Body of pancreas (tissue), 4 donors: Measurements from ENCODE around the gene SYT8. TPM values are rescaled to one million over a fixed set of nuclear protein-coding genes. Genes with fewer than 3 reads are reported as not detected.

Source experiments
- ATAC-seq: fragments of 150-250 bp; one replicate; pipeline ENCODE4 v1.9.1; 2016
- DNase-seq, 4 donors: peaks; one replicate each; pipeline ENCODE4 v3.0.0-alpha.2; 2019
- H3K27ac ChIP-seq, 4 donors: fragments of 200-600 bp; sonication (generic); 1 replicate in 3 of 4; 2 replicates in 1 of 4; pipeline versions ENCODE4 v1.5.1 to v1.6.1; 2016 to 2019; ENCODE audit warnings: mild to moderate bottlenecking in 1 of 4, mixed read lengths in 1 of 4, moderate library complexity in 1 of 4
- H3K27me3 ChIP-seq, 2 donors: fragments of 200-600 bp; sonication (generic); one replicate each; pipeline ENCODE4 v1.6.0; 2016; ENCODE audit warnings: mild to moderate bottlenecking in 1 of 2
- H3K36me3 ChIP-seq, 2 donors: fragments of 200-600 bp; sonication (generic); replicated peaks in 1 of 2; 2 replicates each; pipeline ENCODE4 v1.5.1; 2016; ENCODE audit warnings: low read depth in 2 of 2; ENCODE audit not compliant: insufficient read depth in 1 of 2
- H3K4me1 ChIP-seq: fragments of 200-600 bp; sonication (generic); one replicate; pipeline ENCODE4 v1.6.0; 2016
- H3K4me3 ChIP-seq, 2 donors: fragments of 200-600 bp; sonication (generic); 1 replicate in 1 of 2; 2 replicates in 1 of 2; pipeline ENCODE4 v1.5.1; 2016 to 2019
- H3K9me3 ChIP-seq, 3 donors: fragments of 200-600 bp; sonication (generic); 1 replicate in 2 of 3; 2 replicates in 1 of 3; pipeline ENCODE4 v1.5.1; 2016
- CTCF ChIP-seq, 7 experiments: fragments of 450-650 bp in 4 of 7; fragments of 200-600 bp in 3 of 7; sonication (generic) in 3 of 7; IDR thresholded peaks; one replicate each; pipeline ENCODE4 v1.5.1; 2016 to 2019; ENCODE audit warnings: antibody characterized with exemption in 7 of 7
- POLR2A ChIP-seq, 3 donors: fragments of 450-650 bp; IDR thresholded peaks; one replicate each; pipeline ENCODE4 v1.6.1; 2016; ENCODE audit warnings: antibody characterized with exemption in 3 of 3, mild to moderate bottlenecking in 2 of 3
- WGBS, 2 donors: methylation state at CpG; one replicate each; pipeline ENCODE4 v1.1.5; 2017; 5-methylcytosine and 5-hydroxymethylcytosine counted together
- intact Hi-C: fragments of 100-400 bp; cut with DNase I; formaldehyde crosslinking; loops from one replicate; pipeline ENCODE4 v1.15.1; 2023
- total RNA-seq, 2 donors: library from RNA; depleted of rRNA; stranded (reverse); fragments of >200 nt; gene quantifications; one replicate each; pipeline ENCODE4 v1.1.0, GENCODE V29; 2016

The SYT8 gene
- total RNA-seq, 2 donors from 2014 or later, result 6.0 to 32.6 TPM

DNA sequence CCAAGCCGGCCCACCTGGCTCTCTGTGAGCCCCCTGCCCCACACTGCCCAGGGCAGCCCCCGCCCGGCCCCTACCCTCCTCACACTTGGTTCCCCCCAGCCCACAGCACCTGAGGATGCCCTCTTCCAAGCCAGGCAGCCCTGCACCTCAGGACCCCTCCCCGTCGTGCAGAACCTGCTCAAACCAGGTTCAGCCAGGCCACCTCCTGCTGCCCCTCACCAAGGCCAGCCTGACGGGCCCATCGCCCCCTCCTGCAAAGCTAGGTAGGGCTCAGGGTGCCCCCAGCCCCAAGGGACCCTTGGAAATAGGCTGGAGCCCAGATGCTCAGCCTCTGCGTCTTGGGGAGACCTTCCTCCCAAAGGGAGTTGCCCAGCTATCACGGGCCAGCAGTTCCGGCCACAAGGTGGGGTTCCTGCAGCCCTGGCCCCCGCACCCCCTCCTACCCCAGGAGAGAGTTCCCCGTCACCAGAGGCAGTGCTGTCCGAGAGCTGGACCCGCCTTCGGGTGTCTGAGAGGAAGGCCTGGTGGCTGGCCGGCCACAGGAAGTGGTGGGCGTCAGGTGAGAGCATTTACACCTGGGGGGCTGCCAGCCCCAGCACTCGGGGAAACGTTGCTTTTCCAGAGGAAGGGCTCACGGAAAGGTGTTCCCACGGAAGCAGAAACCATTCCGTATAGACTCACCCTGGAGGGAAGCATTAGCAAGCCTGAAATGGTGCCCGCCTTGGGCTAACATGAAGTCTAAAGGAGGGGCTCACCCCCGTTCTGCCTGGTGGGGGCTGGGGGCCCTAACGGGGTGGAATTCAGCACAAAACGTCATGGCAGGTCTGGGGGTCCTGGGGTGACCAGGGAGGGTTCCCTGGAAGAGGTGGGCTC is 3.2 kb upstream of the SYT8 start:
- no peaks in the 10 kb centered on the region for H3K27me3 ChIP-seq
- WGBS, 2 donors, result 63 to 69% methylated on average over 16 to 23 of the region's 26 CpGs
- intact Hi-C loops, result no loop called here
- no peak for TF ChIP-seq CTCF (IDR thresholded peaks at IDR 0.05)
- no peak for TF ChIP-seq POLR2A (IDR thresholded peaks at IDR 0.05)
- H3K4me1 ChIP-seq, result peaks cover 79% of the 10 kb centered on the region
- H3K27ac ChIP-seq, result peak overlapping the region; percentile 56 to 98 (median 94)
- no peaks in the 10 kb centered on the region for H3K9me3 ChIP-seq
- H3K36me3 ChIP-seq, result no peaks in the 10 kb centered on the region
- DNase-seq, result peak in 1 of 4 donors; percentile 16
- no peak overlapping the region for H3K4me3 ChIP-seq
- ATAC-seq, result no peak

- peak in 3 of 4 donors; percentile 54 to 72 (median 69) for DNase-seq
- Histone ChIP-seq H3K4me1 (peaks cover 73% of the 10 kb centered on the region), H3K4me3 (no peak overlapping the region), H3K27me3 (no peaks in the 10 kb centered on the region), H3K9me3 (no peaks in the 10 kb centered on the region), H3K27ac (peak overlapping the region; percentile 93 to 98 (median 96)), H3K36me3 (no peaks in the 10 kb centered on the region)
- intact Hi-C loops, result no loop called here
- ATAC-seq, result peak; percentile 9
- 12 to 46% methylated on average over 4 to 37 of the region's 40 CpGs for WGBS, 2 donors
- TF ChIP-seq CTCF (IDR thresholded peaks at IDR 0.05) (peak; percentile 77 to 99 (median 96)), POLR2A (IDR thresholded peaks at IDR 0.05) (peak in 2 of 3 donors; percentile 12 to 17)
Measured at GRCh38 chr11:1832211-1832919, 2.4 kb upstream of the SYT8 start.

DNA sequence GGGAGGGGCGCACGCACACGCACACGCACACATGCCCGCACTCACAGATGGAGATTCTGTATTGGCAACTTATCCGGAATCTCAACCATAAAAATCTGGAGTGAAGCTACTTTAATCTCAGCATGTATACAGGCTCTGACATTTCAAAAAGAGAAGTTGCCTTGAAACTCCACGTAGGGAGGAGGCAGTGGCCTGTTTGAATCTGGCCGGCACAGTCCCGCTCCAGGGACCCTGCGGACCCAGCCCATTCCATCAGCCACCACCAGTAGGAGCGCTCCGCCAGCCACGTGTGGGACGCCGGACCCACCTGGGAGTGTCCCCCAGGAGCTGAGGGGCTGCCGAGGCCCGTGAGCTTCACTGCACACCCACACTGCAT is 1.9 kb upstream of the SYT8 start:
- DNase-seq (peak in 1 of 4 donors; percentile 12), ATAC-seq (no peak)
- intact Hi-C loops, result no loop called here
- H3K36me3 ChIP-seq, result no peaks in the 10 kb centered on the region
- H3K4me3 ChIP-seq, result no peak overlapping the region
- whole genome bisulfite sequencing, 2 donors, result 37 to 83% methylated on average over 11 to 13 of the region's 17 CpGs
- H3K4me1 ChIP-seq, result peaks cover 73% of the 10 kb centered on the region
- no peak for TF ChIP-seq CTCF (IDR thresholded peaks at IDR 0.05)
- TF ChIP-seq POLR2A (IDR thresholded peaks at IDR 0.05), result no peak
- no peaks in the 10 kb centered on the region for H3K9me3 ChIP-seq
- H3K27me3 ChIP-seq, result no peaks in the 10 kb centered on the region
- H3K27ac ChIP-seq, result peak overlapping the region; percentile 93 to 98 (median 96)

DNA sequence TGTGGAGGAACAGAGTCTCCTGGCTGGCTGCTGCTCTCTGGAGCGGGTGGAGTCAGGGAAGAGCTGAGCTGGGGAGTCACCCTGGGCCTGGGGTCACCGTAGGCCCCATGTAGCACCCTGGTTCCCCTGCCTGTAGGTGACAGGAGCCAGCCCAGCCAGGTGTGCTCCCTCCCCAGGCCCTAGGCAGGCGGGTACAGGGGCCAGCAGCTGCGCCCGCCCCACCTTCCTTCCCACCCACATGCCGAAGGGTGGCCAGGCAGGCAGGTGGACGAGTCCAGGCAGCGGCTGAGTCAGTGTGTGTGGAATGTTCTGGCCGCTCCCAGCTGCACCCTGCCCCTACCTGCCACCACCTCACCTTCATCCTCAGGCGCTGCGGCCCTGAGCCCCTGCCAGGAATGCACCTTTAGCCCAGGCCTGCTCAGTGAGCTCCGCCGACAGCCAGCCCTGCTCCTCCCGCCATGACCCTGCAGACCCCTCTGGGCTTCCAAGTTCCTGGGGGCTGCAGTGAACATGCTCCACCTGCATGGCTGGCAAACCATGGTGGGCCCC is 654 bp upstream of the SYT8 start:
- peak; percentile 51 to 76 (median 73) for TF ChIP-seq POLR2A (IDR thresholded peaks at IDR 0.05)
- peak in 4 of 7 experiments; percentile 43 to 55 (median 51) for TF ChIP-seq CTCF (IDR thresholded peaks at IDR 0.05)
- Histone ChIP-seq H3K27ac (peak overlapping the region; percentile 93 to 98 (median 96)), H3K4me3 (no peak overlapping the region), H3K27me3 (no peaks in the 10 kb centered on the region), H3K4me1 (peaks cover 83% of the 10 kb centered on the region), H3K36me3 (no peaks in the 10 kb centered on the region), H3K9me3 (no peaks in the 10 kb centered on the region)
- 27% methylated on average over 7 to 14 of the region's 14 CpGs for WGBS, 2 donors
- ATAC-seq (peak; percentile 89), DNase-seq (peak; percentile 96 to 99 (median 98))
- intact Hi-C loops, result no loop called here
